ENCODE measurements around the gene VAT1L.

VAT1L gene

DNA sequence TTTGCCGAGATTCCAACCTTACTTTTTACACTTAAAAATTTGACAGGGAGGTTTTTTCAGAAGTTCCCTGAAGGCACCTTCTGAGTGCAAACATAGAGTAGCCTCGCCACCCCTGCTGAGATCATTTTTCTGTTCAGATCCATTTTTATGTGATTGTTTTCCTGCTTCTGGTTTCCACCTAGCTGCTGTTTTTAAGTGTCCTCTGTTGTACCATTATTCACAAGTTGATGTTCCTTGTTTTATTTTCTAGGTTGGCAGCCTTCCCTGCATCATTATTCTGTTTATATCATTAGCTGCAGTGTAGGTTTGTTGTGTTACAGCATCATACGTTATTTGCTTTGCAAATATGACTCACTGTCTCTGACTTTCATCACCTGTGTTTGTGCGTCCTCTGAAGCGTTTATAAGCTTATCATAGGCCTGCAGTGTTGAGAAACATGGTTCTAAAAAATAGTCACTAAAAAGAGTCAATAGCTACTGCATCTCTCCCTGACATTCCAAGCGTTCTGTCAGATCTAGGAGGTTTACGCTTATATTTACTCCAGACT lies 117.1 kb downstream of the VAT1L start:
- no peak overlapping the region for H3K27ac ChIP-seq
- no peak overlapping the region for H3K9ac ChIP-seq
- H4K20me1 ChIP-seq = no peaks in the 10 kb centered on the region
- no peak for TF ChIP-seq Cebpa-rat (IDR thresholded peaks at IDR 0.05)
- H3K36me3 ChIP-seq = no peaks in the 10 kb centered on the region
- H3K4me2 ChIP-seq = no peak overlapping the region
- H3K9me3 ChIP-seq (replicated peaks in 1 of 11) = no peaks in the 10 kb centered on the region
- no peaks in the 10 kb centered on the region for H3K27me3 ChIP-seq
- H3K4me1 ChIP-seq = peaks cover 0 to 8% (median 0%) of the 10 kb centered on the region in 10 experiments; a peak in 7 of 20 replicates
- no peak overlapping the region for H3K4me3 ChIP-seq

DNA sequence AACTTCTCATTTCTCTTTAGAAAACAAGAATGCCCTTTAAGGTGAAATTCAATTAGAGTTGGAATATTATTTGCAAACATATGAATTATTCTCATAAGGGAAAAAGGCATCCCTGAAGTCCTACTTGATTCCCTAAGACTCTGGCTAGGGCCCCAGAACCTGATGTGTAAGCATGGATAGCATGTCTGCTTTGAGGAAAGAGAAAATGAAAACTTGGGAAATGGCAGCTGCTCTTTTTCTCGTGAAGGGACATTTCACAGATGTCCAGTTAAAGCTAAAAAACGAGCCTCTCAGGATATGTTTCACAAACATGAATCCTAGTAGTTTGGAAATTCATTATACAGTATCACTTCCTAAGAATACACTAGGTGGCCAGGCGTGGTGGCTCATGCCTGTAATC lies 121.7 kb downstream of the VAT1L start:
- Histone ChIP-seq H4K20me1 (no peaks in the 10 kb centered on the region), H3K9ac (no peak overlapping the region), H3K9me3 (replicated peaks in 1 of 11) (no peaks in the 10 kb centered on the region), H3K4me1 (peaks cover 0 to 8% (median 0%) of the 10 kb centered on the region in 10 experiments; a peak in 7 of 20 replicates), H3K27ac (no peak overlapping the region), H3K27me3 (no peaks in the 10 kb centered on the region), H3K36me3 (no peaks in the 10 kb centered on the region), H3K4me2 (no peak overlapping the region), H3K4me3 (no peak overlapping the region)
- no peak for TF ChIP-seq Cebpa-rat (IDR thresholded peaks at IDR 0.05)

DNA sequence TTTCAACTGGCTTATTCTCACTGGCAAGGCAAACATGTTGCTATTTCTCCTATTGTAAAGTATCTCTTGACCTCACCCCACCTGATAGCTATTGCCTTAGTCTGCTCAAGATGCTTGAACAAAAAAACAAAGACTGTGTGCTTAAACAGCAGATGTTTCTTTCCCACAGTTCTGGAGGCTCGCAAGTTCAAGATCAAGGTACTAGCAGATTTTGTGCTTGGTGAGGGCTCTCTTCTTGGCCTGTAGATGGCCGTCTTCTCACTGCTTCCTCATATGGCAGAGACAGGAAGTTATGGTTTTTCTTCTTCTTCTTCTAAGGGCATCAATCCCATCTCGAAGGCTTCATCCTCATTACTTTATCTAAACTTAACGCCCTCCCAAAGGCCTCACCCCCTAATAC lies 124.3 kb downstream of the VAT1L start:
- H3K4me3 ChIP-seq = no peak overlapping the region

GRCh38 chr16:77913738-77914253 lies 125.4 kb downstream of the VAT1L start:
- no peak overlapping the region for H3K27ac ChIP-seq
- no peak overlapping the region for H3K4me3 ChIP-seq
- no peaks in the 10 kb centered on the region for H3K9me3 ChIP-seq (replicated peaks in 1 of 11)
- no peak overlapping the region for H3K4me2 ChIP-seq
- H3K27me3 ChIP-seq = no peaks in the 10 kb centered on the region
- TF ChIP-seq Cebpa-rat (IDR thresholded peaks at IDR 0.05) = no peak
- H3K4me1 ChIP-seq = no peaks in the 10 kb centered on the region
- no peaks in the 10 kb centered on the region for H4K20me1 ChIP-seq
- H3K36me3 ChIP-seq = no peaks in the 10 kb centered on the region
- no peak overlapping the region for H3K9ac ChIP-seq

More for the DNA sequence above, 124.3 kb downstream of the VAT1L start:
- no peak overlapping the region for H3K9ac ChIP-seq
- no peak for TF ChIP-seq Cebpa-rat (IDR thresholded peaks at IDR 0.05)
- no peaks in the 10 kb centered on the region for H3K4me1 ChIP-seq
- no peak overlapping the region for H3K4me2 ChIP-seq
- no peak overlapping the region for H3K27ac ChIP-seq
- no peaks in the 10 kb centered on the region for H3K36me3 ChIP-seq
- no peaks in the 10 kb centered on the region for H4K20me1 ChIP-seq
- no peaks in the 10 kb centered on the region for H3K27me3 ChIP-seq
- H3K9me3 ChIP-seq (replicated peaks in 1 of 11) = no peaks in the 10 kb centered on the region

- no peaks in the 10 kb centered on the region for H3K27me3 ChIP-seq
- H3K36me3 ChIP-seq = no peaks in the 10 kb centered on the region
- no peaks in the 10 kb centered on the region for H4K20me1 ChIP-seq
- no peak overlapping the region for H3K9ac ChIP-seq
- no peak overlapping the region for H3K27ac ChIP-seq
- no peak overlapping the region for H3K4me3 ChIP-seq
- no peak for TF ChIP-seq Cebpa-rat (IDR thresholded peaks at IDR 0.05)
- no peak overlapping the region for H3K4me2 ChIP-seq
- no peaks in the 10 kb centered on the region for H3K9me3 ChIP-seq (replicated peaks in 1 of 11)
- H3K4me1 ChIP-seq = no peaks in the 10 kb centered on the region
These were observed 127.7 kb downstream of the VAT1L start for GRCh38 chr16:77916111-77916510.

- H4K20me1 ChIP-seq = no peaks in the 10 kb centered on the region
- no peak overlapping the region for H3K9ac ChIP-seq
- H3K36me3 ChIP-seq = no peaks in the 10 kb centered on the region
- no peaks in the 10 kb centered on the region for H3K4me1 ChIP-seq
- TF ChIP-seq Cebpa-rat (IDR thresholded peaks at IDR 0.05) = no peak
- no peaks in the 10 kb centered on the region for H3K9me3 ChIP-seq (replicated peaks in 1 of 11)
- no peak overlapping the region for H3K4me3 ChIP-seq
- no peak overlapping the region for H3K27ac ChIP-seq
- H3K27me3 ChIP-seq = no peaks in the 10 kb centered on the region
- H3K4me2 ChIP-seq = no peak overlapping the region
These were observed 129.6 kb downstream of the VAT1L start for GRCh38 chr16:77917971-77918370.

DNA sequence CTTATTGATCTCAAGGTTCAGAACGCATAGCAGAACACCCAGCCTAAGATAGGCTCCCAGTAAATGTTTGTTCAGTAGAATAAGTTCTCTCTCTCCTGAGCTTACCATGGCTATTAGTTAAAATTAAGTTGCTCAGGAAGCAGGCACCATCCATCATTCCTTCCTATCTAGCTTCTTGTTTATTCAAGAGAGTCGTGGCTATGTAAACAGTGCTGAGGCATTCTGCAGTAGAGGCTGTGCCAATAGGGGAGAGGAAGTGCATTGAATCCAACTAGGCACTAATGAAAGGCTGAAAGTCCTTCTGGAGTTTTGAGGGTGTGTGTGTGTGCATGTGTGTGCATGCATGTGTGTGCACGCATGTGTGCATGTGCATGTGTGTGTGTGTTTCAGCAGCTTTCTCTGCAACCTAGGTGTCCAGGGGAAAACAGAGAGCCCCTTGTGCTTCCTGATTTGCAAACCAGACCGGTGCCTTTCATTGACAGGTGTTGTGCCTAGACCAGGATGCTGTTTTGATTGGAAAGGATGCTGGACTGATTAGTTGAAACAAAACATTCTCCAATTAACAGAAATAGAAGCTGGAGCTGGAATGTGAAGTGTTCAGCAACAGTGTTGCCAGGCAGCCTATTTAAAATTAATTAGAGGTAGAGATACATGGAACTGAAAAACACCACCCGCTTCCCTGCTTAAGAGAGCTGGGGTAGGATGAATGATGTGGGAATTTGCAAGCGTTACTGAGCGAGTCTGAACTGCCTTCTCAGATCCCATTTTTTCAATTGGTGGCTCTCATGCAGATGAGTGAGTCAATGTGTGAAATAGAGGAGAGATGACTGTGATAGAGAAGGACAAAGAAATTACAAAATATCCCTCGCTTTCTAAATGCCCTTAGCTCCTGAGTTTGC lies 130.7 kb downstream of the VAT1L start:
- no peak for TF ChIP-seq Cebpa-rat (IDR thresholded peaks at IDR 0.05)
- H3K36me3 ChIP-seq = no peaks in the 10 kb centered on the region
- H3K27ac ChIP-seq = no peak overlapping the region
- no peak overlapping the region for H3K4me3 ChIP-seq
- H3K9me3 ChIP-seq (replicated peaks in 1 of 11) = no peaks in the 10 kb centered on the region
- no peaks in the 10 kb centered on the region for H3K4me1 ChIP-seq
- no peak overlapping the region for H3K4me2 ChIP-seq
- no peak overlapping the region for H3K9ac ChIP-seq
- H3K27me3 ChIP-seq = no peaks in the 10 kb centered on the region
- H4K20me1 ChIP-seq = no peaks in the 10 kb centered on the region

- H3K4me3 ChIP-seq = no peak overlapping the region
- H3K9me3 ChIP-seq (replicated peaks in 1 of 11) = no peaks in the 10 kb centered on the region
- H3K27me3 ChIP-seq = no peaks in the 10 kb centered on the region
- no peak overlapping the region for H3K4me2 ChIP-seq
- no peak overlapping the region for H3K27ac ChIP-seq
- no peak for TF ChIP-seq Cebpa-rat (IDR thresholded peaks at IDR 0.05)
- no peaks in the 10 kb centered on the region for H4K20me1 ChIP-seq
- H3K4me1 ChIP-seq = no peaks in the 10 kb centered on the region
- H3K36me3 ChIP-seq = no peaks in the 10 kb centered on the region
- H3K9ac ChIP-seq = no peak overlapping the region
These were observed 131.5 kb downstream of the VAT1L start for GRCh38 chr16:77919761-77920415.

DNA sequence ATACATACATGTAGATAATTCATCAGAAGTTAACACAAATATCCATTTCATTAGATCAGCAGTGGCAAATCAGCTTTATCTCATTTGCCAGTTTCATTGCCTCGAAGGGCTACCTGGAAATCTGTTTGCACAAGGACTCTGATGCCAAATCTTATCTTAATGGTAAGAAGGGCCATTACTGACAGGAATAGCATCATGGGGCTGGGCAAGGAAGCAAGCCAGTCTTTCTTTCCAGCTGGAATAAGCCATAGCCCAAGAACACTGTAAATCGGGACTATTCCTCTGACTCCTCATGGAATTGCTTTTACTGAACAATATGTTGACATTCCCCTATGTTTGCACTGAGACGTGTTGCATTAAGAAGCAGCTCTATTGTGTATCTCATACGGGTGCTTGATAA lies 132.6 kb downstream of the VAT1L start:
- Histone ChIP-seq H3K9me3 (replicated peaks in 1 of 11) (no peaks in the 10 kb centered on the region), H3K4me3 (no peak overlapping the region), H3K4me1 (no peaks in the 10 kb centered on the region), H3K27ac (no peak overlapping the region), H3K9ac (no peak overlapping the region), H3K4me2 (no peak overlapping the region), H3K27me3 (no peaks in the 10 kb centered on the region), H3K36me3 (no peaks in the 10 kb centered on the region), H4K20me1 (no peaks in the 10 kb centered on the region)
- TF ChIP-seq Cebpa-rat (IDR thresholded peaks at IDR 0.05) = no peak
